Measurements from ENCODE around the gene TIAM1.

TIAM1 gene

GRCh38 chr21:31193761-31194160 lies 150.3 kb downstream of the TIAM1 start:
- DNase-seq (ENCODE audit: low read depth, low spot score), result no peak
- no peak overlapping the region for H3K4me3 ChIP-seq (ENCODE audit: low read length)

GRCh38 chr21:31191553-31191952 lies 152.5 kb downstream of the TIAM1 start:
- H3K4me3 ChIP-seq (ENCODE audit: low read length), result no peak overlapping the region
- no peak for DNase-seq (ENCODE audit: low read depth, low spot score)

- no peak for DNase-seq (ENCODE audit: low read depth, low spot score)
- no peak overlapping the region for H3K4me3 ChIP-seq (ENCODE audit: low read length)
These were observed 153.5 kb downstream of the TIAM1 start for GRCh38 chr21:31190516-31190915.

- no peak for DNase-seq (ENCODE audit: low read depth, low spot score)
- no peak overlapping the region for H3K4me3 ChIP-seq (ENCODE audit: low read length)
These were observed 156.6 kb downstream of the TIAM1 start for GRCh38 chr21:31187499-31187898.

- DNase-seq (ENCODE audit: low read depth, low spot score), result no peak
- H3K4me3 ChIP-seq (ENCODE audit: low read length), result no peak overlapping the region
These were observed 157.1 kb downstream of the TIAM1 start for GRCh38 chr21:31186916-31187315.

GRCh38 chr21:31185663-31186062 lies 158.4 kb downstream of the TIAM1 start:
- no peak for DNase-seq (ENCODE audit: low read depth, low spot score)
- no peak overlapping the region for H3K4me3 ChIP-seq (ENCODE audit: low read length)

GRCh38 chr21:31184876-31185275 lies 159.2 kb downstream of the TIAM1 start:
- H3K4me3 ChIP-seq (ENCODE audit: low read length), result no peak overlapping the region
- no peak for DNase-seq (ENCODE audit: low read depth, low spot score)

- no peak overlapping the region for H3K4me3 ChIP-seq (ENCODE audit: low read length)
- DNase-seq (ENCODE audit: low read depth, low spot score), result peak; percentile 59
These were observed 159.6 kb downstream of the TIAM1 start for GRCh38 chr21:31184459-31184858.

- peak; percentile 75 for DNase-seq (ENCODE audit: low read depth, low spot score)
- H3K4me3 ChIP-seq (ENCODE audit: low read length), result peak overlapping the region; percentile 21
These were observed 161.6 kb downstream of the TIAM1 start for GRCh38 chr21:31182231-31183140.

- peak; percentile 45 for DNase-seq (ENCODE audit: low read depth, low spot score)
- no peak overlapping the region for H3K4me3 ChIP-seq (ENCODE audit: low read length)
These were observed 162.8 kb downstream of the TIAM1 start for GRCh38 chr21:31181082-31181750.

- peak; percentile 65 for DNase-seq (ENCODE audit: low read depth, low spot score)
- no peak overlapping the region for H3K4me3 ChIP-seq (ENCODE audit: low read length)
These were observed 163.6 kb downstream of the TIAM1 start for GRCh38 chr21:31180256-31181081.

GRCh38 chr21:31176725-31177124 lies 167.3 kb downstream of the TIAM1 start:
- H3K4me3 ChIP-seq (ENCODE audit: low read length), result no peak overlapping the region
- no peak for DNase-seq (ENCODE audit: low read depth, low spot score)

GRCh38 chr21:31176080-31176551 lies 167.9 kb downstream of the TIAM1 start:
- no peak overlapping the region for H3K4me3 ChIP-seq (ENCODE audit: low read length)
- no peak for DNase-seq (ENCODE audit: low read depth, low spot score)

GRCh38 chr21:31173881-31174555 lies 170.0 kb downstream of the TIAM1 start:
- H3K4me3 ChIP-seq (ENCODE audit: low read length), result no peak overlapping the region
- DNase-seq (ENCODE audit: low read depth, low spot score), result no peak

- DNase-seq (ENCODE audit: low read depth, low spot score), result no peak
These were observed 171.7 kb downstream of the TIAM1 start for GRCh38 chr21:31172328-31172727.

GRCh38 chr21:31164713-31165694 lies 179.1 kb downstream of the TIAM1 start:
- no peak overlapping the region for H3K4me3 ChIP-seq (ENCODE audit: low read length)
- no peak for DNase-seq (ENCODE audit: low read depth, low spot score)

More at GRCh38 chr21:31172328-31172727, 171.7 kb downstream of the TIAM1 start:
- H3K4me3 ChIP-seq (ENCODE audit: low read length), result no peak overlapping the region

GRCh38 chr21:31162827-31163226 lies 181.2 kb downstream of the TIAM1 start:
- DNase-seq (ENCODE audit: low read depth, low spot score), result no peak
- no peak overlapping the region for H3K4me3 ChIP-seq (ENCODE audit: low read length)

Data from Jurkat, Clone E6-1 (cell line).